HEK293 (cell line): ENCODE data around the gene USE1.

Experiments used
- CTCF ChIA-PET: fragments of 350-600 bp; formaldehyde crosslinking; extraction: SDS; loops from one replicate; lab custom pipeline; 2021; ENCODE audit warnings: antibody characterized with exemption; lab: Yijun Ruan, JAX
- POLR2A ChIA-PET: fragments of 300-600 bp; formaldehyde crosslinking; extraction: SDS; loops from one replicate; lab custom pipeline; 2020; ENCODE audit warnings: antibody characterized with exemption, inconsistent platforms; lab: Yijun Ruan, JAX
- H3K27ac ChIP-seq: fragments of 200-500 bp; sonication (Bioruptor generic); 2 replicates; pipeline ENCODE4 v1.5.1; 2014; ENCODE audit warnings: low read depth, low read length, control low read depth, inconsistent platforms; ENCODE audit errors: extremely low read depth
- H3K36me3 ChIP-seq, 2 experiments: fragments of 200-500 bp in 1 of 2; sonication (Bioruptor generic) in 1 of 2; 1 replicate in 1 of 2; 2 replicates in 1 of 2; pipeline ENCODE4 v1.5.1; 2014 to 2017; ENCODE audit warnings: inconsistent platforms in 2 of 2, low read length in 2 of 2; ENCODE audit not compliant: control insufficient read depth in 2 of 2, insufficient read depth in 1 of 2
- H3K4me1 ChIP-seq: fragments of 200-500 bp; sonication (Bioruptor generic); 2 replicates; pipeline ENCODE4 v1.5.1; 2014; ENCODE audit warnings: mild to moderate bottlenecking, low read length, inconsistent platforms; ENCODE audit not compliant: control insufficient read depth, insufficient read depth
- H3K4me3 ChIP-seq: 2 replicates; pipeline ENCODE4 v1.5.1; 2011; ENCODE audit warnings: low read depth, mild to moderate bottlenecking, control low read depth, low read length, moderate library complexity
- H3K9me3 ChIP-seq: fragments of 200-500 bp; sonication (Bioruptor generic); 2 replicates; pipeline ENCODE4 v1.5.1; 2014; ENCODE audit warnings: low read depth, low read length, inconsistent platforms; ENCODE audit not compliant: control insufficient read depth, insufficient read depth
- EGR2 ChIP-seq: fragments of 450-650 bp; formaldehyde crosslinking; IDR thresholded peaks from 2 replicates; pipeline ENCODE4 v1.5.1; 2016; ENCODE audit warnings: low read depth, missing biosample characterization, missing genetic modification characterization
- ELK4 ChIP-seq: IDR thresholded peaks from 2 replicates; pipeline ENCODE4 v1.6.1; 2011; ENCODE audit warnings: mild to moderate bottlenecking, low read depth, low read length, borderline replicate concordance
- GLI4 ChIP-seq: fragments of 450-650 bp; formaldehyde crosslinking; IDR thresholded peaks from 2 replicates; pipeline ENCODE4 v1.5.1; 2016; ENCODE audit warnings: missing biosample characterization, missing genetic modification characterization
- HOXA7 ChIP-seq: sonication (generic); formaldehyde crosslinking; IDR thresholded peaks from 2 replicates; pipeline ENCODE4 v1.8.1; 2022; ENCODE audit warnings: missing genetic modification reagents, borderline replicate concordance
- OSR2 ChIP-seq: fragments of 450-650 bp; formaldehyde crosslinking; IDR thresholded peaks from 2 replicates; pipeline ENCODE4 v1.5.1; 2016; ENCODE audit warnings: missing biosample characterization, missing genetic modification characterization
- SCRT2 ChIP-seq: fragments of 450-650 bp; formaldehyde crosslinking; IDR thresholded peaks from 2 replicates; pipeline ENCODE4 v1.5.1; 2016; ENCODE audit warnings: missing biosample characterization, missing genetic modification characterization
- SP2 ChIP-seq: fragments of 450-650 bp; formaldehyde crosslinking; IDR thresholded peaks from 2 replicates; pipeline ENCODE4 v1.5.1; 2016; ENCODE audit warnings: missing biosample characterization, missing genetic modification characterization
- ZBTB11 ChIP-seq: fragments of 450-650 bp; formaldehyde crosslinking; conservative IDR thresholded peaks from 2 replicates; pipeline ENCODE4 v1.5.1; 2016; ENCODE audit warnings: low read depth, missing biosample characterization, missing genetic modification characterization
- ZBTB21 ChIP-seq: fragments of 450-650 bp; formaldehyde crosslinking; IDR thresholded peaks from 2 replicates; pipeline ENCODE4 v1.5.1; 2017; ENCODE audit warnings: missing biosample characterization, missing genetic modification characterization
- ZFP3 ChIP-seq: fragments of 450-650 bp; formaldehyde crosslinking; IDR thresholded peaks from 2 replicates; pipeline ENCODE4 v1.5.1; 2016; ENCODE audit warnings: low read depth, missing biosample characterization, missing genetic modification characterization
- ZFP37 ChIP-seq: fragments of 450-650 bp; formaldehyde crosslinking; IDR thresholded peaks from 2 replicates; pipeline ENCODE4 v1.5.1; 2016; ENCODE audit warnings: missing biosample characterization, missing genetic modification characterization
- ZFP69B ChIP-seq: fragments of 450-650 bp; formaldehyde crosslinking; IDR thresholded peaks from 2 replicates; pipeline ENCODE4 v1.5.1; 2016; ENCODE audit warnings: missing biosample characterization, missing genetic modification characterization
- ZIC2 ChIP-seq: fragments of 450-650 bp; formaldehyde crosslinking; IDR thresholded peaks from 2 replicates; pipeline ENCODE4 v1.5.1; 2016; ENCODE audit warnings: missing biosample characterization, missing genetic modification characterization
- ZNF155 ChIP-seq: fragments of 450-650 bp; formaldehyde crosslinking; IDR thresholded peaks from 2 replicates; pipeline ENCODE4 v1.5.1; 2016; ENCODE audit warnings: missing biosample characterization, missing genetic modification characterization
- ZNF175 ChIP-seq: fragments of 450-650 bp; formaldehyde crosslinking; IDR thresholded peaks from 2 replicates; pipeline ENCODE4 v1.5.1; 2016; ENCODE audit warnings: missing biosample characterization, missing genetic modification characterization
- ZNF2 ChIP-seq: fragments of 450-650 bp; formaldehyde crosslinking; IDR thresholded peaks from 2 replicates; pipeline ENCODE4 v1.5.1; 2016; ENCODE audit warnings: missing biosample characterization, missing genetic modification characterization
- ZNF202 ChIP-seq: fragments of 450-650 bp; formaldehyde crosslinking; IDR thresholded peaks from 2 replicates; pipeline ENCODE4 v1.5.1; 2016; ENCODE audit warnings: missing biosample characterization, missing genetic modification characterization, borderline replicate concordance
- ZNF26 ChIP-seq: fragments of 450-650 bp; formaldehyde crosslinking; IDR thresholded peaks from 2 replicates; pipeline ENCODE4 v1.5.1; 2016; ENCODE audit warnings: missing biosample characterization, missing genetic modification characterization
- ZNF280D ChIP-seq: fragments of 450-650 bp; formaldehyde crosslinking; IDR thresholded peaks from 2 replicates; pipeline ENCODE4 v1.5.1; 2016; ENCODE audit warnings: missing biosample characterization, missing genetic modification characterization
- ZNF521 ChIP-seq: fragments of 450-650 bp; formaldehyde crosslinking; IDR thresholded peaks from 2 replicates; pipeline ENCODE4 v1.5.1; 2017; ENCODE audit warnings: missing biosample characterization, mild to moderate bottlenecking, missing genetic modification characterization
- ZNF548 ChIP-seq: fragments of 450-650 bp; formaldehyde crosslinking; IDR thresholded peaks from 2 replicates; pipeline ENCODE4 v1.5.1; 2016; ENCODE audit warnings: missing biosample characterization, missing genetic modification characterization
- ZNF561 ChIP-seq: fragments of 450-650 bp; IDR thresholded peaks from 2 replicates; pipeline ENCODE4 v1.5.1; 2018; ENCODE audit warnings: missing biosample characterization, missing genetic modification characterization, borderline replicate concordance
- ZNF571 ChIP-seq: fragments of 450-650 bp; formaldehyde crosslinking; IDR thresholded peaks from 2 replicates; pipeline ENCODE4 v1.5.0; 2017; ENCODE audit warnings: missing biosample characterization, missing genetic modification characterization
- ZNF623 ChIP-seq: fragments of 450-650 bp; formaldehyde crosslinking; IDR thresholded peaks from 2 replicates; pipeline ENCODE4 v1.5.1; 2016; ENCODE audit warnings: missing biosample characterization, missing genetic modification characterization
- ZNF629 ChIP-seq: fragments of 450-650 bp; formaldehyde crosslinking; IDR thresholded peaks from 2 replicates; pipeline ENCODE4 v1.5.1; 2017; ENCODE audit warnings: missing biosample characterization, missing genetic modification characterization
- ZNF664 ChIP-seq: fragments of 450-650 bp; formaldehyde crosslinking; IDR thresholded peaks from 2 replicates; pipeline ENCODE4 v1.5.1; 2016; ENCODE audit warnings: missing biosample characterization, missing genetic modification characterization
- ZNF701 ChIP-seq: fragments of 450-650 bp; formaldehyde crosslinking; IDR thresholded peaks from 2 replicates; pipeline ENCODE4 v1.5.1; 2016; ENCODE audit warnings: missing biosample characterization, missing genetic modification characterization
- ZNF768 ChIP-seq: fragments of 450-650 bp; formaldehyde crosslinking; IDR thresholded peaks from 2 replicates; pipeline ENCODE4 v1.5.1; 2018; ENCODE audit warnings: missing biosample characterization, mild to moderate bottlenecking, missing genetic modification characterization
- ZNF791 ChIP-seq: fragments of 450-650 bp; formaldehyde crosslinking; IDR thresholded peaks from 2 replicates; pipeline ENCODE4 v1.5.1; 2016; ENCODE audit warnings: missing biosample characterization, missing genetic modification characterization

Gene USE1

GRCh38 chr19:17215127-17215971, at the start of gene USE1:
USE1 (plus strand) TSS chr19:17215357; CDS start chr19:17215406, 49 bp downstream.
- Histone ChIP-seq H3K9me3 (no peaks in the 10 kb centered on the region), H3K27ac (peak within 1 kb of the TSS; percentile 63), H3K4me1 (no peaks in the 10 kb centered on the region), H3K36me3 (peaks cover 5 to 32% of the 10 kb centered on the region in 2 experiments; a peak in 2 of 3 replicates), H3K4me3 (peak within 1 kb of the TSS; percentile 91)
- CTCF ChIA-PET = interaction anchor here (0.6 to 1.5 kb wide), 12 partner anchors 10 to 936 kb away, joined by 3 to 7 read pairs (median 3); partner anchors contain the start of genes ANKLE1, MRPL34 and USHBP1
- POLR2A ChIA-PET = interaction anchor here (0.6 to 2.4 kb wide), 23 partner anchors 8 to 173 kb away, joined by 3 to 61 read pairs (median 4); partner anchors contain the start of genes ABHD8, BABAM1, DDA1 and HAUS8
- peak; percentile 100 for TF ChIP-seq SCRT2 (tag by site-specific recombination)
- TF ChIP-seq ZNF664 (tag by site-specific recombination) = no peak
- TF ChIP-seq GLI4 (tag by site-specific recombination) = peak; percentile 51; the same call in 1 of the 2 replicates
- TF ChIP-seq ZNF2 (tag by site-specific recombination) = peak; percentile 65; the same call in 1 of the 2 replicates
- no peak for TF ChIP-seq ZNF175
- TF ChIP-seq ZNF561 (tag by site-specific recombination) = peak; percentile 83; the same call in 1 of the 2 replicates
- 0 out of 2 replicates have a peak, but pooled peaks have one; percentile 61 for TF ChIP-seq ZNF280D (tag by site-specific recombination)
- TF ChIP-seq HOXA7 (CRISPR knock-in tag) = no peak
- TF ChIP-seq ZNF791 (tag by site-specific recombination) = no peak
- TF ChIP-seq ZBTB21 = peak; percentile 67
- no peak for TF ChIP-seq ZNF521 (tag by site-specific recombination)
- no peak for TF ChIP-seq ZNF202 (tag by site-specific recombination)
- TF ChIP-seq ZIC2 (tag by site-specific recombination) = peak; percentile 38; the same call in 1 of the 2 replicates
- TF ChIP-seq ZNF571 (tag by site-specific recombination) = no peak
- no peak for TF ChIP-seq ZNF548 (tag by site-specific recombination)
- peak; percentile 84 for TF ChIP-seq ZNF629
- peak; percentile 98 for TF ChIP-seq ZBTB11 (tag by site-specific recombination)
- TF ChIP-seq SP2 (tag by site-specific recombination) = peak; percentile 88
- TF ChIP-seq ZFP69B (tag by site-specific recombination) = no peak
- TF ChIP-seq ZFP3 (tag by site-specific recombination) = no peak
- 0 out of 2 replicates have a peak, but pooled peaks have one; percentile 35 for TF ChIP-seq ZNF623 (tag by site-specific recombination)
- 0 out of 2 replicates have a peak, but pooled peaks have one; percentile 36 for TF ChIP-seq EGR2 (tag by site-specific recombination)
- TF ChIP-seq ZNF26 (tag by site-specific recombination) = no peak
- TF ChIP-seq ZNF701 (tag by site-specific recombination) = no peak
- no peak for TF ChIP-seq ZNF155 (tag by site-specific recombination)
- TF ChIP-seq ELK4 = peak; percentile 93
- TF ChIP-seq ZNF768 (tag by site-specific recombination) = no peak
- peak; percentile 41; the same call in 1 of the 2 replicates for TF ChIP-seq ZFP37 (tag by site-specific recombination)
- peak; percentile 61 for TF ChIP-seq OSR2 (tag by site-specific recombination)
